GM19239 (cell line): Measurements from ENCODE around the gene GK.
"Not testable (repeated sequence)": the region's sequence is repeated elsewhere in the genome, so short reads cannot be mapped to it uniquely, and the experiment has no call there.

Experiments
- DNase-seq: peaks from one replicate; pipeline ENCODE4 v3.0.0; 2011; ENCODE audit warnings: low spot score; ENCODE audit not compliant: insufficient read length
- FAIRE-seq: peaks from 2 replicates; lab custom pipeline; 2011; peaks lifted over from hg19 to GRCh38; lab: Jason Lieb, UNC

The GK gene

DNA sequence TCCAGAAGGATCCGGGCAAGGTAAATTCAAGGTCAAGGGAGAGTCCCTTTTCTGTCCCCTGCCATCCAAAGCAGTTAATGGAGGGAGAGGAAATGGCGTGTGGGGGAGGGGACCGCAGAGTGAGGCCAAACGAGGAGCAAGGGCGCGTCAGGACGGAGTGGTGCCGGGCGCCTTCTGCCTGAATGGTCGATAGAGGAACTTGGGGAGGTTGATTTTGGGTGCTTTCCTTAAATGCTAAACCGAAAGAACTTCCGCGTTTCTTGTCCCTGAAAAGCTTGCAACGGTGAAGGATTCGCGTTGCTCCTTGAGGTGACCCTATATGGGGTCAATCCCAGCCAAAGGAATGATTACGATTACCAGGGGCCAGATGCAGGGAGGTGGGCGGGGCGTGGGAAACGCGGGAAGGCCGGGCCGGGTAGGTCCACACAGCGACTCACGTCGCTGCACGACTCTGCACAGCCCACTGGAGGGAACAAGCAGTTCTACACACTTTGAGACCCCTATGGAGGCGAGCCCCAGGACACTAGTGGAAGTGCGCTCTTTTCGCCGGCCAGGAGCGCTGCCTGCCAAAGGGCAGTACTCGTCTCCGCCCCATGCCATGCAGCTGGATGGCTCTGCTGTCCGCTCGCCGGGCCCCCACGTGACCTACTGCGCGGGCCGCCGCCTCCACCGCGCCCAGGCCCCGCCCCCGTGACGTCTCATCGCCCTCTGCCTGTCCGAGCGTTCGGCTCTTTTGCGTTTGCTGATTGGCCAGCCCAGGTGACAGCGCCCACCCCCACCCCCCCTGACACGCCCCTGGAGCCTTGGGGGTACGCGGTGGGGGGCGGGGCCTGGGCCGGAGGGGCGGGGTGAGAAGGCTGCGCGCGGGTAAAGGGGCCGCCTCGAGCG is 452 bp upstream of the GK start:
- DNase-seq: peak; percentile 55
- FAIRE-seq: no peak

DNA sequence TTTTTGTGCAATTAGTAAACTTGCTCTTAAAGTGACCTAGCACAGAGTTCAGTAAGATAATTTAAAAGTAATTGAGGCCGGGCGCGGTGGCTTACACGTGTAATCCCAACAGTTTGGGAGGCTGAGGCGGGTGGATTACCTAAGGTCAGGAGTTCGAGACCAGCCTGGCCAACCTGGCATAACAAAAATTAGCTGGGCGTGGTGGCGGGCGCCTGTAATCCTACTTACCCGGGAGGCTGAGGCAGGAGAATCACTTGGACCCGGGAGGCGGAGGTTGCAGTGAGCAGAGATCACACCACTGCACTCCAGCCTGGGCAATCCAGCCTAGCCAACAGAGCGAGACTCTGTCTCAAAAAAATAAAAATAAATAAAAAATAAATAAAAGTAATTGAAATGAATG is 1.2 kb downstream of the GK start:
- DNase-seq, FAIRE-seq: not testable (repeated sequence)

DNA sequence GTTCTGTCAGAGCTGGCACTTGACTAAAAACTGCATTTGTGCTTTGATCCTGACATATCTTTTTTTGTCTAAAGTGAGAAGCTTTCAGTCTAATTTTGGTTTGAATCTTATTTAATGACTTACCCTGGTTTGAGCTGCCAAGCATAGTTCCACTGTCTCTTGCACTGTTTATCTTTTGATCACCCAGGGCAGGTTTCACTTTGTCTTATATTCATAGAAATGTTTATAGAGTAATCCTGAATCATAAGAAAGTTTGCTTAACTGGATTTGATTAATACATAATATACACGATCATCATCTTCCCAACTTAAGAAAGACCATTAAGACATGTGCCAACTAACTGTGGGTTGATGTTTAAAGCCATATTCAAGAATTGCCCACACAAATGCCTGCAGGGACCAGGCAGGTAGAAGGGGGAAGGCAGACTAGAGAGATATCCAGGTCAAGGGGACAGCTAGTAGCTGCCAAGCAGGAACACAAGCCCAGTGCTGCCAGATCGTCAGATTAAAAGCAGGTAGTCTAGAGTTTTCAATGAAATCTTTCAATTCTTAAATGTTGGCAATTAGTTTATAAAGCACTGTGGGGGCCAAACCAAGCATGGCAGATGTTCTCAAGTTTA is 1.9 kb downstream of the GK start:
- peak; percentile 72 for FAIRE-seq

DNA sequence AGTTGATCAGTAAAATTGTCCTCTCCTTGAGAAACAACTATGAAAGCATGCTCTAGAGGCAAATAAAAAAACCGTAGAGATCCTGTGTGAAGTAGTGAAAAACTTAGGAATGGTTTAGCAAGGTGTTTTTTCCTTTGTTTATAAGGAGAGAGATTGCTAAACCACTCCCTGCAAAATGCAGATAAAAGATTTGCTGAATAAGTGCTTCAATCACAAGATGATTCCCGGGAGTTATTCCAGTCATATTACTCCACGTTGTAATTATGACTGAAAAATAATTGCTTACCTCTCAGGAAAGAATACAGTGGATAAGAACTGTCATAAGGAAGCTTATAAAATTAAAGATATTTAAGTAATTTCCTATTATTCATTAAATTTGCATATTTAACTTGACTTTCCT is 2.8 kb downstream of the GK start:
- no peak for DNase-seq
- no peak for FAIRE-seq

More for the DNA sequence above, 1.9 kb downstream of the GK start:
- no peak for DNase-seq

DNA sequence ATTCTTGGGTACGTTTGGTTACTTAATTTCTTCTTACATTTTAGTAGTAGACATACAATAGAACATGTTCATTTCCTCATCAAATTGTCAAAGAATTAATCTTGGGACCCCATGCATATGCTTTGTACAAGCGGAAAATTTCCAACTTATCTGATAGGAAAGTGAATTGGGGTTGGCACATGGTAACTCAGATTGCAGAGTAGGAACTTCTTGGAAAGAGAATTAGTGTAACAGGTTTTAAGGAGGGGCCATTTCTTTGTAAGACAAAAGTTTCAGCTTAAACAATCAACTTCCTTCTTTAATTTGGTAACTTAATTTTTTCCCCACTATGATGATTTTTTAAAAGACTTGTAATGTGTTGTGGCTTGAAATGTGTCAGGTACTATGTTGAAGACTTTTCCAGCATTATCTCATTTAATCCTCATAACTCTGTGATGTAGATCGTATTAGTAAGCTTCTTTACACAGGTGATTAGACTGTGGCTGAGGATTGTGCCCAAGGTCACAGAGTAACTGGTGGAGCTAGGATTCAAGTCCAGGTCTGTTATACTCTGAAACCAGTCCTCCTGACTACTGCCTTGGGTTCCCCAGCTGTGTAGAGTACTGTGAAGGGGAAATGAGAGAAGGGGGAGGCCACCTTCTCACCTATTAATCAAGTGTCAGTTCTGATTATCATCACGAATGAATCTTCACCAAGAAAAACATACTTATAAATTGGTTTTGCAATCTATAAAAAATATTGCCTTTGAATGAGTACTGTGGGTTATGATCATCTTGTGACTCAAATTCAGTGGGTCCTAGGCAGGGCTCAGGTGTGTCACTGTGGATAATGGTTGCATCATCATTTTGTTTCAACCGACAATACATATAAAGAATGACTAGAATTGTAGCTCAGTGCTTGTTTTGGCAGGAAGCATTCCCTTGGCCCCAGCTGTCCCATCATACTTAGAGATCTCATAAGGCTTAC is 4.3 kb downstream of the GK start:
- peak; percentile 68 for FAIRE-seq
- no peak for DNase-seq

DNA sequence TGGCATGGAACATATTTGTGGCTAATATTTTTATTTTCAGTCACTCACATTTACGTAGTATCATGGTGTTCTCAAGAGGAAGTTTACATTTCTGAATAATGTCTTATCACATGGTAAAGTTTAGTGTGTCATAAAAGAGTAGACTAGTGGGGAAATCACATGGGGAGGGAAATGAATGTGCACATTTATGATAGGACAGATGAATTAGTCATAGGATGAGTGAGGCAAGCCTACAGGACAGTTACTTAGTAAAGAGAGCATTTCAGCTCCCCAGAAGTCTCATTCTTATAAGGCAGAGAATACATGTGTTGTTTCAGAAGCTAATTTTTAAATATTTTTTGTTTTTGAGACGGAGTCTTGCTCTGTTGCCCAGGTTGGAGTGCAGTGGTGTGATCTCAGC is 6.2 kb downstream of the GK start:
- DNase-seq (no peak), FAIRE-seq (no peak)

DNA sequence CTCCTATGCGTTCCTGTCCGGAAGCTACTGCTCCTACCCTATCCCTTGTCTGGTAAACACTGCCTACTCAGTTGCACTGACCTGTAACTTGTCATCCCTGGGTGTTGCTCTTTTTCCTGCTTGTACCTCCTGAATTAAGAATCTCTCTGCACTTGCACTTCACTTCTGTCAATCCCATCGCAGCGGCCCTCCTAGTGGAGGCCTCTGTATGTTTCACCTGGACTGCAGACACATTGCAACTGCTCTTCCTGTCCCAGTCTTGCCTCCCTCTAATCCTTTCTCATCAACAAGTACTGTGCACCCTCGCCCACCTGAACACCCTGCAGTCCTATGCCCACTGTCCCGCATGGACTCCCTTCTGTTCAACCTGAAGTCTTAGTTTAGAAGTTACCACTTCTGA is 8.0 kb downstream of the GK start:
- DNase-seq (no peak), FAIRE-seq (no peak)

DNA sequence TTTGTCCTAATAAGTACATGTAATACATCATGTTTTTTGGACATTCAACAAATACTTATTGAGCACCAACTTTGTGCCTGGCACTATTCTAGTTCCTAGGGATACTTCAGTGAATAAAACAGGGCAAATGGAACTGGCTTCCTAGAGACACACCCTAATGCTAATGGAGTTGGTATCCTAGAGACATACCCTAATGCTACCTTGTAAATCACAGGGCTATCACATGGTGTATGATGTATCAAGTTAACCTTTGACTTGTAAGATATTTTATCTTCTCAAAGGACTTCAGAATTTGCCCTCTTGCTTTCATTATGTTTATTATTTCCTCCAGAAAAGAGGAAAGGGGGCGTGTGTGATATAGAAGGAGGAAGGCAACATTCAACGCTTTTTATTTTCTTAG is 10.1 kb downstream of the GK start:
- DNase-seq: no peak
- peak; percentile 14 for FAIRE-seq

DNA sequence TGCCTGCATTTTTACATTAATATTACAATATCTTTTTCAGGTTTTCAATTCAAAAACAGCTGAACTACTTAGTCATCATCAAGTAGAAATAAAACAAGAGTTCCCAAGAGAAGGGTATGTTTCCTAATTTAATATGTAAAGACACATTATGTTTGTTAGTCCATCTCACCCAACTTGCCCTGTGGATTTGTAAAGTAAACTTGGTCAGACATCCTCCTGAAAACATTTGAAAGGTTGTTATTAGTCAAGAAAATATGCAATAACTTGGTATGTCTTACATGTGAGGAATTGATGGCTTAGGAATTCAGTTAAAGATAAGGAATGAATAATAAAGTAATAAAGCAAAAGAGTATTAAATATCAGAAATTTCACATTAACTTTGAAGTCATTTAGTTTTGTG is 12.2 kb downstream of the GK start:
- DNase-seq (no peak), FAIRE-seq (no peak)

DNA sequence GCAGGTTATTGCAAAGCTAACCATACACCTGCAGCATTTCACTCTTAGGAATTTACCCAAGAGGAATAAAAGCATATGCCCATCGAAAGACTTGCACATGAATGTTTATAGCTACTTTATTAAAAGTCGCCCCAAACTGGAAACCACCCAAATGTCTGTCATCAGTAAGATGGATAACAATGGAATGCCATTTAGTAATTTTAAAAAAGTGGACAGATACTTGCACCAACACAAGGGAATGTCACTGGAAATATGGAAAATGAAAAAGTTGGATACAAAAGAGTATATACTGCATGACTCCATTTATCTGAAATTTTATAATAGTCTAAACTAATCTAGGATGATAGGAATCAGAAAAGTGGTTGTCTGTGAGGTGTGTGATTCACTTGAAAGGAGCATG is 12.9 kb downstream of the GK start:
- DNase-seq (no peak), FAIRE-seq (no peak)

DNA sequence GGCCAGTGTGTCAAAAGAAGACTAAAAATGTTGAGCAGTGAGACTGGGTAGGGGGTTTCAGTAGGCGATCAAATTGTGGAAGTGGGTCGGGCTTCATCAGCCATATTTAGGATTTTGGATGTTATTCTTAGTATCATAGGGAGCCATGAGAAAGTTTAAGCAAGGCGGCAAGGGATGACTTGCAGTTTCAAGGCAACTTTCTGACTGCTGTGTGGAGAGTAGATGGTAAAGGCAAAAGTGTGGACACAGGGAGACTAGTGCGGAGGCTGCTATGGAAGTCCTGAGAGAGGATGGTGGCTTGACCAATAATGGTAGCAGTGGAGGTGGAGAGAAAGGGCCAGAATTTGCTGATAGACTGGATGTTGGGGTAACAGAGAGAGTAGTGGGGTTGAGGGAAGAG is 15.4 kb downstream of the GK start:
- no peak for DNase-seq
- FAIRE-seq: no peak

DNA sequence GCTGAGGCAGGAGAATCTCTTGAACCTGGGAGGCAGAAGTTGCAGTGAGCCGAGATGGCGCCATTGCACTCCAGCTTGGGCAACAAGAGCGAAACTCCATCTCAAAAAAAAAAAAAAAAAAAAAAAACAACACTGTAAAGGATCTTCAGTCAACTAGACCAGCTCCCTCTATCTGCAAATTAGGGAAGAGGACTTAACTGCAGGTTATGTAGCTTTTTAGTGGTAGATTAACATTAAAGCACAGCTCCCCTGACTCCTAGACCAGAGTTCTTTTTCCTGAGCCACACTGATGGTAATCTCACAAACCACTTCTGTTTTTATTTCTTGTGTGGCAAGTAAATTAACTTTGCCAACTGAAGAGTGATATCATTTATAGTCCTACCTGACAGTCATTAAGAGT is 18.0 kb downstream of the GK start:
- not testable (repeated sequence) for DNase-seq, FAIRE-seq

DNA sequence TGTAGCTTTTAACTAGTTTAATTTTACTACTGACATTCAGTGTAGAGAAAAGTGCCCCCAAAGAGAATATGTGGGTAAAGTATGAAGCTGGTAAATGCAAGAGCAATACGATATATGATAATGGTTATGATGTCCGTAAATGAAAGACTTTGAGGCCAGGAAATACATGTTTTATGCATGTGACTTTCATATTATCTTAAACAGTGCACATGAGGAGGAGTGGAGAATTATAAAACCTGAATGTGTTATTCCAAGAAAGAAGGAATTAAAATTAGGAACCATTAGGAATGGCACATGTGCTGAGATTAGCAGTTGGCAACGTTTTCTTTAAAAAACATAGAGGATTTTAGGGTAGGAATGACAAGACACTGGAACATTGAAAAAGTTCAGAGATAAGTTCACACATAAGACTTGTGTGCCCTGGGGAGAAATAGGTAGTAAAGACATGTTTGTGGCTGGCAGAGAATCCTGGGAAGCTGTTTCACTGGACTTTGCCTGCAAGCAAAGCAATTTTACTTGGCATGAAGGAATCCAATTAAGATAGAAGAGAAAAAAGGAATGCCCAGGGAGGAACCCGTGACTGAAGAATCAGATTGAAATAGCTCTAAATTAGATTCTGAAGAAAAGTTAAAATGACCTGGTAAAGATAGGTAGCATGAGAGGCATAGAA is 20.0 kb downstream of the GK start:
- DNase-seq (no peak), FAIRE-seq (no peak)

DNA sequence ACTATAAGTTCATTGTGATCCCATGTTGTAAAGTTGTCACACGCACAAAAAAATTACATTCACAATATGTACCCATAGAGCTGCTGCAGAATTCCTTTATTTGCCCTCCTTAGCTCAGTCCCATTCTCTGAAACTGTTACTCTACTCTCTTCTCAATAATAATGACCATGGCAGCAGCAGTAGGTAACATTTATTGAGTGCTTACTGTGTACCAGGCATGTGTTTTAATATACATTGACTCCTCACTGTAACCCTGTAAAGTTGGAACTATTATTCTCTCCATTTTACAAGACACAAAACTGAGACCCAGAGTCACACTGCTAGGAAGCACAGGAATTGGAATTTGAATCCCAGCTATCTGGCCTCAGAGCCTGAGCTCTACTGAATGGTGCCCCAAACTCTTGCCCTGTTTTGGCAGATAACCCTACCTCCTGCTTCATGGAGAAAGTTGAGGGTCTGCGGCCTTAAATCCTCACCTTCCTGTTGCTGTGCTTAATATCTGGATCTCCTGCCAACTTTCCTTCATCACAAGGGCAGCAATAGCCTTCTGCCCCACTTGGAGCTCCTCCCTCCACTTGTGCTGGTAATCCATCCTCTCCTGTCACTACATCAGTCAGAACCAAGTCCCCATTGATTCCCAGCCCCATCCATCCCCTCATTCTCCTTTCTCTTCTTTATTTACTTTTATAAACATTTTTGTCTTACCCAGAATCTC is 20.8 kb downstream of the GK start:
- FAIRE-seq (no peak), DNase-seq (no peak)

DNA sequence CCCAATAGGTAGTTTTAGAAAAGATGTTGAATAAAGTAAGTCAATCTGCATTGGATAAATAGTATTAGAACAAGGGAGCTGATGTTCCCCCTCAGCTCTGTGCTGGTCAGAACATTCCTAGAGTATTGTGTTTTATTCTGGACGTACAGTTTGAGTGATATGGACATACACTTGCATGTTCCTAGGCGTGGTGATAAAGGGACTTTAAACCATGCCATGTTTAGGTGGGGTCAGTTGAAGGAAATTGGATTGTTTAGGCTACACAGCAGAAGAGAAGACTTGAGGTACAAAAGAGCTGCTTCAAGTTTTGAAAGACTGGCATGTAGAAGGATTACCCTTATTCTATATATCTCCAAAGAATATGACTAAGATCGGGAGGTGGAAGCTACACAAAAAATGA is 21.6 kb downstream of the GK start:
- FAIRE-seq: no peak

DNA sequence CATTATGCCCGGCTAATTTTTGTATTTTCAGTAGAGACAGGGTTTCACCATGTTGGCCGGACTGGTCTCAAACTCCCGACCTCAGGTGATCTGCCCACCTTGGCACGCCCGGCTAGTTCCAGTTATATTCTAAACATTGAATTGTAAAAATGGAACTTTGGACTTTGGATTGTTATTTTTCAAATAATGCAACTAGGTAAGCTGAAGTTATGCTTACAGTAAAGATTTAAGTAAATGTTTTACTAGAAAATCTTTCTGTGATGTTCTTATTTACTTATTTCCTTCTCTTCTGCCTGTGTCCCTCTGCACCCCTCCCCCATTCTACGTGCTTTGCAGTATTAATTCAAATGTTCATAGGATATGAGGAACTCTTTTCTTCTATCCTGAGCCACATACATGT is 26.1 kb downstream of the GK start:
- DNase-seq (no peak), FAIRE-seq (peak; percentile 33)

More for the DNA sequence above, 21.6 kb downstream of the GK start:
- DNase-seq: no peak

DNA sequence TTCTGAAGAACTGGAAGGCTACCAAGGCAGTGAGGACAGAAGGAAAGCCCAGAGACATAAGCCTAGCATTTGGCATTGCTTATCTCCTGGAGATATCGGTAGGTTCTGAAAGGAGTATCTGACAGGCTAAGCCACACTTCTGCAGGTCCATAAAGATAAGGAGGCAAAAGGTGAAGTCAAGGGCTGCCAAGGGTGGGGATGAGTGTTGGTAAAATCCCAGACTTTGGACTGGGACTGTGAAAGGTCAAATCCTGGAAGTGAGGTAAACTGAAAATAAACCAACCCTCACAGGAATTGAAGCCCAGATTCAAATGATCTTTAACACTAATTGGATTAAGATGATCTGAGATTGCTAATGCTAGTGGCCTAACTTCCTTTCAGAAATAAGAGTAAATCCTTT is 27.4 kb downstream of the GK start:
- FAIRE-seq (no peak), DNase-seq (no peak)

DNA sequence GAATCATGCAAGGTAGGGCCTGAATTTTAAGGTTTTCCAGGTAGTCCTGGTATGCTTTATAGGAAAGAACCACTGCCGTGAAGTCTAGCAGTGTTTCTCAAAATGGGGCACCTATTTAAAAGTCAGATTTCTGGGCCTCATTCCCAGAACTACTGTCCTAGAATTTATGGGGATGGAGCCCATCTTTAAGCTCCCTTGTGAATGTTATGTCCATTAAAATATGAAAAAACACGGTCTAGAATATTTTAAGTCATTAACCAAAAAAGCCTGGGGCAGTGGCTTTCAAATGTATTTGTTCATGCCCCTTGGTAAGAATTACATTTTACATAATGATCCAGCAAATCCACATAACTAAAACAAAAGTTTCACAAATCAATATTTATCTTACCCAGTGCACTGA is 35.4 kb downstream of the GK start:
- no peak for FAIRE-seq

DNA sequence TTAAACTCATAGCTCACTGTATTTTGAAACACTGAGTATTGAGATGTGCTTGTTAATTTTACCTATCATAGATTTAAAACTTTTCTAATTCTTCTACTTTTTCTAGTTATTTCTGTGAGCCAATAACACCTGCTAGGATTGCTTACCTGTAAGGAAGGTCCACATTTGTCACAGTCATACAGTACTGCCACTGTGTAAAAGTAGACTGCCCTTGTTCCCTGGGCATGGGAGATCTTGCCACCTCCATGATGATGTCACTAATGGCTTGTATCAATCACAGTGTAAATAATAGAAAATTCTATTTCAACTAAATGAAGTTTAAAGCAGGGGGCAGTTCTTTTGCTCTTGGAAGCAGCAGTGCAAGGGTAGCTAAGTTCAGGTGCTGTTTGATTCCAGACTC is 35.9 kb downstream of the GK start:
- FAIRE-seq (no peak), DNase-seq (no peak)

More for the DNA sequence above, 35.4 kb downstream of the GK start:
- no peak for DNase-seq
